Uterus (tissue), 2 donors: ENCODE data around the gene PASK.

Experiments
- CTCF ChIP-seq, 4 experiments: fragments of 200-600 bp in 2 of 4; fragments of 450-650 bp in 2 of 4; sonication (generic) in 2 of 4; IDR thresholded peaks; one replicate each; pipeline ENCODE4 v1.5.1; 2016 to 2019; ENCODE audit warnings: antibody characterized with exemption in 4 of 4, mild to moderate bottlenecking in 2 of 4, moderate library complexity in 1 of 4
- POLR2A ChIP-seq, 2 donors: fragments of 450-650 bp; IDR thresholded peaks; one replicate each; pipeline ENCODE4 v1.6.1; 2016; ENCODE audit warnings: antibody characterized with exemption in 2 of 2, mild to moderate bottlenecking in 1 of 2, moderate library complexity in 1 of 2

DNA sequence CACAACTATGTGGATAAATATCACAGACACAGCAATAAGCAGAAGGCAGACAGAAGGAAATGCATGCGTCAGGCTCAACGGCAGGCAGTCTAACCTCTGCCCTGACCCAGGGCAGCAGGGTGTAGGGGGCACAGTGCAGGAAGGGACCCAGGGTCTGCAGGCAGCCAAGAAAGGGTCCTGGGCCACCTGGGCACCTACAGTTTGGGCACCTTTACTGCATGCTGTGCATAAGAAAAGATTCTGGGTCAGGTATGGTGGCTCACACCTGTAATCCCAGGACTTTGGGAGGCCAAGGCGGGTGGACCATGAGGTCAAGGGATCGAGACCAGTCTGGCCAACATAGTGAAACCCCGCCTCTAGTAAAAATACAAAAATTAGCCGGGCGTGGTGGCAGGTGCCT lies 17.7 kb downstream of the PASK start:
- TF ChIP-seq CTCF (IDR thresholded peaks at IDR 0.05) (no peak), POLR2A (IDR thresholded peaks at IDR 0.05) (no peak)
